ENCODE results near the gene DNAH12.
"Not testable (repeated sequence)": the region's sequence is repeated elsewhere in the genome, so short reads cannot be mapped to it uniquely, and the experiment has no call there.

The DNAH12 gene

DNA sequence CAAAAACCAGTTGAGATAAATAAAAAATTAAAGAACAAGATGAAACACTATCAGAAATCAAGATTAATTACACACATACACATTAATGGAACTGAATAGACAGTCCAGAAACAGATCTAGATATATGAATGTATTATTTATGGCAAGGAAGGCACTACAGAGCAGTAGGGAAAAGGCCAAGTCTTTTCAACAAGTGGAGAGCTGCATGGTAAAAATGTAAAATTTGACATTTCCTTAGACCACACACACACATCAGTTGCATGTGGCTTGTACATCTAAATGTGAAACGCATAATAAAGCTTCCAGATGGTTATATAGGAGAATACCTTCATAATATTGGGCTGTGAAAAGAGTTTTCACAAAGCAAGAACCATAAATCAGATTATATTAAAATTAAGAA, 193.9 kb downstream of the DNAH12 start (continued):
- TF ChIP-seq SNAI2 (CRISPR knock-in tag; IDR thresholded peaks at IDR 0.05) (no peak), ZNF8 (CRISPR knock-in tag; IDR thresholded peaks at IDR 0.05) (no peak), ISL1 (CRISPR knock-in tag; IDR thresholded peaks at IDR 0.05) (no peak), POU6F1 (CRISPR knock-in tag; IDR thresholded peaks at IDR 0.05; ENCODE audit: borderline replicate concordance, low read depth) (no peak)

DNA sequence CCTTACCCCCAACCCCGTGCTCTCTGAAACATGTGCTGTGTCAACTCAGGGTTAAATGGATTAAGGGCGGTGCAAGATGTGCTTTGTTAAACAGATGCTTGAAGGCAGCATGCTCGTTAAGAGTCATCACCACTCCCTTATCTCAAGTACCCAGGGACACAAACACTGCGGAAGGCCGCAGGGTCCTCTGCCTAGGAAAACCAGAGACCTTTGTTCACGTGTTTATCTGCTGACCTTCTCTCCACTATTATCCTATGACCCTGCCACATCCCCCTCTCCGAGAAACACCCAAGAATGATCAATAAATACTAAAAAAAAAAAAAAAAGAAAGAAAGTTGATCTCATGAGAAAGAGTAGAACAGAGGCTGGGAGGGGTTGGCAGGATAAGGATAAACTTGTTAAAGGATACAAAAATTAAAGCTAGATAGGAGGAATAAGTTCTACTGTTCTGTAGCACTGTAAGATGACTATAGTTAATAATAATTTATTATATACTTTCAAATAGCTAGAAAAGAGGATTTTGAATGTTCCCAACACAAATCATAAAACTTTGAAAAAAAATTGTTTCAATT, 205.0 kb downstream of the DNAH12 start:
- ATAC-seq, result not testable (repeated sequence)

GRCh38 chr3:57338272-57339070, 205.7 kb downstream of the DNAH12 start:
- not testable (repeated sequence) for ATAC-seq

- TF ChIP-seq BACH2 (CRISPR knock-in tag; IDR thresholded peaks at IDR 0.05; ENCODE audit: borderline replicate concordance), result no peak
- no peak for TF ChIP-seq CSRNP3 (CRISPR knock-in tag; IDR thresholded peaks at IDR 0.05)
- no peak for TF ChIP-seq ZNF8 (CRISPR knock-in tag; IDR thresholded peaks at IDR 0.05)
- no peak for ATAC-seq
Measured at GRCh38 chr3:57335283-57335938, 208.7 kb downstream of the DNAH12 start.

DNA sequence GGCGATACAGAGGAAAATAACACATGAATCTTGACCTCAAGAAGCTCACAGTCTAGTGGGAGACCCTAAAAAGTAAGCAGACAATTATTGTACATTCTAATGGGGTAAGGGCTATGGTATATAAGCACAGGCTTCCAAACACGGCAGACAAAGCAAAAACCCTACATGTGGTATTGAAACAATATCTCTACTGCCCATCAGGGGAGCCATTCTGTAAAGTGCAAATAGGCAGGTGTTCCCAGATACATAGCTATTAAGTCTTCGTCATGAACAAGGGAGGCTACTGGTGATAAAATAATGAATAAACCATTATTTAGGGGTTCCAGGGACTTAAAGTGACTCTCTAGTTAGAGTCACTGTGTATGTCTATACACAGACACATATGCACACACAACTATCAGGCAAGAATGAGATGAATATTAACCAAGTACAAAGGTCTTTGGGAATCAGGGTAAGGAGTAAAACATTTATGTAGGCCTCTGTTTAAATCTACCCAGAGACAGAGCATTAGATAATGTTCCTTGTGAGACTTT, 213.0 kb downstream of the DNAH12 start:
- no peak for TF ChIP-seq GLIS3 (CRISPR knock-in tag; IDR thresholded peaks at IDR 0.05)
- TF ChIP-seq ISL1 (CRISPR knock-in tag; IDR thresholded peaks at IDR 0.05), result no peak
- TF ChIP-seq RARB (CRISPR knock-in tag; IDR thresholded peaks at IDR 0.05), result no peak
- TF ChIP-seq BACH2 (CRISPR knock-in tag; IDR thresholded peaks at IDR 0.05; ENCODE audit: borderline replicate concordance), result no peak
- no peak for TF ChIP-seq ARNTL (CRISPR knock-in tag; IDR thresholded peaks at IDR 0.05; ENCODE audit: borderline replicate concordance, low read depth)
- TF ChIP-seq CSDC2 (CRISPR knock-in tag; IDR thresholded peaks at IDR 0.05), result no peak
- TF ChIP-seq SNAI2 (CRISPR knock-in tag; IDR thresholded peaks at IDR 0.05), result no peak
- no peak for TF ChIP-seq POU6F1 (CRISPR knock-in tag; IDR thresholded peaks at IDR 0.05; ENCODE audit: borderline replicate concordance, low read depth)
- TF ChIP-seq ZC3H10 (CRISPR knock-in tag; IDR thresholded peaks at IDR 0.05), result no peak
- no peak for TF ChIP-seq ESRRG (CRISPR knock-in tag; IDR thresholded peaks at IDR 0.05)
- no peak for TF ChIP-seq TCF4 (CRISPR knock-in tag; IDR thresholded peaks at IDR 0.05; ENCODE audit: borderline replicate concordance)
- TF ChIP-seq PPARA (CRISPR knock-in tag; IDR thresholded peaks at IDR 0.05; ENCODE audit: borderline replicate concordance), result no peak

DNA sequence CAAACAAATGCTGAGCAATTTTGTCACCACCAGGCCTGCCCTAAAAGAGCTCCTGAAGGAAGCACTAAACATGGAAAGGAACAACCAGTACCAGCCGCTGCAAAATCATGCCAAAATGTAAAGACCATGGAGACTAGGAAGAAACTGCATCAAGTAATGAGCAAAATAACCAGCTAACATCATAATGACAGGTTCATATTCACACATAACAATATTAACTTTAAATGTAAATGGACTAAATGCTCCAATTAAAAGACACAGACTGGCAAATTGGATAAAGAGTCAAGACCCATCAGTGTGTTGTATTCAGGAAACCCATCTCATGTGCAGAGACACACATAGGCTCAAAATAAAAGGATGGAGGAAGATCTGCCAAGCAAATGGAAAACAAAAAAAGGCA, 217.6 kb downstream of the DNAH12 start:
- not testable (repeated sequence) for ATAC-seq

More for the DNA sequence above, 213.0 kb downstream of the DNAH12 start:
- no peak for ATAC-seq

- ATAC-seq, result no peak
- TF ChIP-seq, protein P1, sequence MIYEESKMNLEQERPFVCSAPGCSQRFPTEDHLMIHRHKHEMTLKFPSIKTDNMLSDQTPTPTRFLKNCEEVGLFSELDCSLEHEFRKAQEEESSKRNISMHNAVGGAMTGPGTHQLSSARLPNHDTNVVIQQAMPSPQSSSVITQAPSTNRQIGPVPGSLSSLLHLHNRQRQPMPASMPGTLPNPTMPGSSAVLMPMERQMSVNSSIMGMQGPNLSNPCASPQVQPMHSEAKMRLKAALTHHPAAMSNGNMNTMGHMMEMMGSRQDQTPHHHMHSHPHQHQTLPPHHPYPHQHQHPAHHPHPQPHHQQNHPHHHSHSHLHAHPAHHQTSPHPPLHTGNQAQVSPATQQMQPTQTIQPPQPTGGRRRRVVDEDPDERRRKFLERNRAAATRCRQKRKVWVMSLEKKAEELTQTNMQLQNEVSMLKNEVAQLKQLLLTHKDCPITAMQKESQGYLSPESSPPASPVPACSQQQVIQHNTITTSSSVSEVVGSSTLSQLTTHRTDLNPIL (CRISPR knock-in tag; IDR thresholded peaks at IDR 0.05; ENCODE audit: low read depth), result no peak
- TF ChIP-seq ZFP3 (CRISPR knock-in tag; IDR thresholded peaks at IDR 0.05), result no peak
- no peak for TF ChIP-seq ZFP30 (CRISPR knock-in tag; IDR thresholded peaks at IDR 0.05)
- TF ChIP-seq RARB (CRISPR knock-in tag; IDR thresholded peaks at IDR 0.05), result no peak
- TF ChIP-seq TCF4 (CRISPR knock-in tag; IDR thresholded peaks at IDR 0.05; ENCODE audit: borderline replicate concordance), result no peak
- no peak for TF ChIP-seq TOX (CRISPR knock-in tag; IDR thresholded peaks at IDR 0.05; ENCODE audit: borderline replicate concordance)
- no peak for TF ChIP-seq OSR1 (CRISPR knock-in tag; IDR thresholded peaks at IDR 0.05)
Measured at GRCh38 chr3:57314204-57314603, 229.9 kb downstream of the DNAH12 start.
